Adrenal gland (tissue), 5 donors: ENCODE measurements around the gene PLEKHG7.

Source experiments
- POLR2A ChIP-seq, 2 donors: fragments of 450-650 bp; IDR thresholded peaks; one replicate each; pipeline ENCODE4 v1.6.1; 2017; ENCODE audit warnings: antibody characterized with exemption in 2 of 2, mild to moderate bottlenecking in 2 of 2, moderate library complexity in 1 of 2
- TF ChIP-seq, protein P1 (sequence below), 6 experiments: fragments of 450-650 bp in 4 of 6; fragments of 200-600 bp in 2 of 6; sonication (generic) in 1 of 6; IDR thresholded peaks; 1 replicate in 5 of 6; 2 replicates in 1 of 6; pipeline versions ENCODE4 v1.5.1 to v1.8.0; 2016 to 2021; ENCODE audit warnings: antibody characterized with exemption in 6 of 6, mild to moderate bottlenecking in 2 of 6, moderate library complexity in 1 of 6
- donor health status: DM: no; HTN: no; CAD: no.

DNA sequence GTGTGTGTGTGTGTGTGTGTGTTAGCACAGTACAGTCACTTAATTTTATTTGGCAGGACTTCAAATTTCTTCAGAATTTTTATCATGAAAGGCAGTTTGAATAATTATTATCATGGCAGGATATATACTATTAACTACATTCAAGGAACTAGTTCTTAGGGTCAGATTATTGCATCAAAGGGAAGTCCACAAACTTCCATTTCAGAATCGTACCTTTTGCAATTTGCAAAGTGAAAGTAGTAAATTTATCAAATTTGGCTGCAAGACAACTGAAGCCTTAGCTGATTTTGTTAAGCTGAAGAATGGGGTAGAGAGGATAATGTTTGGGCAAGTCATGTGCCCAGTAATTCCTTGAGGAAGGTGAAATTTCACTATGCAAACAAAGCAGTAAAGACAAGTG lies 68.2 kb downstream of the PLEKHG7 start:
- TF ChIP-seq, protein P1, sequence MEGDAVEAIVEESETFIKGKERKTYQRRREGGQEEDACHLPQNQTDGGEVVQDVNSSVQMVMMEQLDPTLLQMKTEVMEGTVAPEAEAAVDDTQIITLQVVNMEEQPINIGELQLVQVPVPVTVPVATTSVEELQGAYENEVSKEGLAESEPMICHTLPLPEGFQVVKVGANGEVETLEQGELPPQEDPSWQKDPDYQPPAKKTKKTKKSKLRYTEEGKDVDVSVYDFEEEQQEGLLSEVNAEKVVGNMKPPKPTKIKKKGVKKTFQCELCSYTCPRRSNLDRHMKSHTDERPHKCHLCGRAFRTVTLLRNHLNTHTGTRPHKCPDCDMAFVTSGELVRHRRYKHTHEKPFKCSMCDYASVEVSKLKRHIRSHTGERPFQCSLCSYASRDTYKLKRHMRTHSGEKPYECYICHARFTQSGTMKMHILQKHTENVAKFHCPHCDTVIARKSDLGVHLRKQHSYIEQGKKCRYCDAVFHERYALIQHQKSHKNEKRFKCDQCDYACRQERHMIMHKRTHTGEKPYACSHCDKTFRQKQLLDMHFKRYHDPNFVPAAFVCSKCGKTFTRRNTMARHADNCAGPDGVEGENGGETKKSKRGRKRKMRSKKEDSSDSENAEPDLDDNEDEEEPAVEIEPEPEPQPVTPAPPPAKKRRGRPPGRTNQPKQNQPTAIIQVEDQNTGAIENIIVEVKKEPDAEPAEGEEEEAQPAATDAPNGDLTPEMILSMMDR (IDR thresholded peaks at IDR 0.05), result no peak
- no peak for TF ChIP-seq POLR2A (IDR thresholded peaks at IDR 0.05)
